Left renal cortex interstitium (tissue), 4 donors: ENCODE results near the gene GPC5. TPM values are rescaled to one million over a fixed set of nuclear protein-coding genes. Genes with fewer than 3 reads are reported as not detected.

Experiments
- DNase-seq, 4 donors: peaks; one replicate each; pipeline ENCODE4 v3.0.0-alpha.2; 2013; ENCODE audit warnings: low read depth in 4 of 4, low spot score in 2 of 4, missing footprints in 1 of 4
- polyA plus RNA-seq, 4 donors: library from polyadenylated mRNA; unstranded; fragments of 120-200 nt; gene quantifications; one replicate each; pipeline ENCODE4 v1.2.1, GENCODE V29; 2013; ENCODE audit not compliant: insufficient read length in 4 of 4

The GPC5 gene
- polyA plus RNA-seq, 4 donors = 3.1 to 8.6 (median 3.8) TPM

- no peak for DNase-seq
Observed at GRCh38 chr13:92564942-92565341, 1166.5 kb downstream of the GPC5 start.

GRCh38 chr13:92566767-92567166, 1168.3 kb downstream of the GPC5 start:
- DNase-seq = no peak

GRCh38 chr13:92572190-92572589, 1173.8 kb downstream of the GPC5 start:
- no peak for DNase-seq

- DNase-seq = peak in 2 of 4 donors; percentile 16 to 23
Observed at GRCh38 chr13:92573467-92574057, 1175.1 kb downstream of the GPC5 start.

- no peak for DNase-seq
Observed at GRCh38 chr13:92574499-92574898, 1176.1 kb downstream of the GPC5 start.

- no peak for DNase-seq
Observed at GRCh38 chr13:92575777-92576176, 1177.4 kb downstream of the GPC5 start.

GRCh38 chr13:92578358-92578757, 1179.9 kb downstream of the GPC5 start:
- DNase-seq = no peak

- DNase-seq = no peak
Observed at GRCh38 chr13:92589955-92590354, 1191.5 kb downstream of the GPC5 start.

- no peak for DNase-seq
Observed at GRCh38 chr13:92590503-92590908, 1192.1 kb downstream of the GPC5 start.

GRCh38 chr13:92591117-92591516, 1192.7 kb downstream of the GPC5 start:
- no peak for DNase-seq

- no peak for DNase-seq
Observed at GRCh38 chr13:92592757-92593156, 1194.3 kb downstream of the GPC5 start.

GRCh38 chr13:92602560-92602959, 1204.1 kb downstream of the GPC5 start:
- no peak for DNase-seq

- DNase-seq = no peak
Observed at GRCh38 chr13:92609376-92609775, 1211.0 kb downstream of the GPC5 start.

- no peak for DNase-seq
Observed at GRCh38 chr13:92612892-92613291, 1214.5 kb downstream of the GPC5 start.

- DNase-seq = no peak
Observed at GRCh38 chr13:92613921-92614320, 1215.5 kb downstream of the GPC5 start.

GRCh38 chr13:92621985-92622384, 1223.6 kb downstream of the GPC5 start:
- no peak for DNase-seq

- no peak for DNase-seq
Observed at GRCh38 chr13:92622905-92623304, 1224.5 kb downstream of the GPC5 start.

GRCh38 chr13:92626274-92626673, 1227.9 kb downstream of the GPC5 start:
- no peak for DNase-seq

- DNase-seq = no peak
Observed at GRCh38 chr13:92640936-92641335, 1242.5 kb downstream of the GPC5 start.

GRCh38 chr13:92649140-92649813, 1250.9 kb downstream of the GPC5 start:
- no peak for DNase-seq

GRCh38 chr13:92656103-92656502, 1257.7 kb downstream of the GPC5 start:
- DNase-seq = no peak

GRCh38 chr13:92656648-92657047, 1258.2 kb downstream of the GPC5 start:
- no peak for DNase-seq

- DNase-seq = no peak
Observed at GRCh38 chr13:92657565-92657964, 1259.1 kb downstream of the GPC5 start.
